ENCODE data around the gene GATD1. TPM values are rescaled to one million over a fixed set of nuclear protein-coding genes. Genes with fewer than 3 reads are reported as not detected.

Gene GATD1
- total and polyA plus RNA-seq, 9 of the 15 experiments (the other 6 are each of a cell fraction or from before 2014, with no cell fraction given) = 2.8 to 144 (median 36.9) TPM

DNA sequence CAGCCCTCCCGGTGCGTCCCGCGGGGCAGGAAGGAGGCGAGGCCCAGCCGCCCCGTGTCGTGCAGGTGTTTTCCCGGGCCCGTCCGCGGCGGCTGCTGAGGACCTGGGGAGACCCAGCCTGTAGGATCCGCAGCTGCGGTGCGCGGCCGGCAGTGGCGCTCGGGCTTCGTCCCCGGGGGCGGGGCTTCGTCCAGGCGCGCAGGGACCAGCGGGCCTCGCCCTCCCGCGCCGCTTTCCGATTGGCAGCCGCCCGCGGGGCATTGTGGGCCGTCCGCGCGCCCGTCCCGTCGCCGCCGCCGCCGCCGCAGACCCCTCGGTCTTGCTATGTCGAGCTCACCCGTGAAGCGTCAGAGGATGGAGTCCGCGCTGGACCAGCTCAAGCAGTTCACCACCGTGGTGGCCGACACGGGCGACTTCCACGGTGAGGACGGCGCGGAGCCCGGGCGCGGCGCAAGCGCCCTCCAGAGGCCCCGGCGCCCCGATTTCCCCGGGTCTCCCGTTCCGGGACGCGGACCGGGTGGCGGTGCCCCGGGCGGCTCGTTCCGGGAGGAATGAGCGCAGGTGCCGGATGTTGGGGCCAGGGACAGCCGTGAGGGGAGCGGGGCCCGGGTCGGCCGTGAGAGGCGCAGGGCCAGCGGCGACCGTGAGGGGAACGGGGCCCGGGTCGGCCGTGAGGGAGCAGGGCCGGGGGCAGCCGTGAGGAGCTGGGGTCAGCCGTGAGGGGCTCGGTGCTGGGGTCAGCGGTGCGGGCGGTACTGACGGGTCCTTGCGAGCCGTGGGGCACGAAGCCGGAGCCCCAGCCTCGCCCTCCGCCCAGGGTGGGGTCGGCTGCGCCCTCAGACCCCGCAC is 29.9 kb downstream of the GATD1 start, which contains the start of gene TALDO1 (continued):
- TF ChIP-seq, protein P1, sequence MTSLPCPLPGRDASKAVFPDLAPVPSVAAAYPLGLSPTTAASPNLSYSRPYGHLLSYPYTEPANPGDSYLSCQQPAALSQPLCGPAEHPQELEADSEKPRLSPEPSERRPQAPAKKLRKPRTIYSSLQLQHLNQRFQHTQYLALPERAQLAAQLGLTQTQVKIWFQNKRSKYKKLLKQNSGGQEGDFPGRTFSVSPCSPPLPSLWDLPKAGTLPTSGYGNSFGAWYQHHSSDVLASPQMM (CRISPR knock-in tag; IDR thresholded peaks at IDR 0.05) = no peak
- TF ChIP-seq, protein P2, sequence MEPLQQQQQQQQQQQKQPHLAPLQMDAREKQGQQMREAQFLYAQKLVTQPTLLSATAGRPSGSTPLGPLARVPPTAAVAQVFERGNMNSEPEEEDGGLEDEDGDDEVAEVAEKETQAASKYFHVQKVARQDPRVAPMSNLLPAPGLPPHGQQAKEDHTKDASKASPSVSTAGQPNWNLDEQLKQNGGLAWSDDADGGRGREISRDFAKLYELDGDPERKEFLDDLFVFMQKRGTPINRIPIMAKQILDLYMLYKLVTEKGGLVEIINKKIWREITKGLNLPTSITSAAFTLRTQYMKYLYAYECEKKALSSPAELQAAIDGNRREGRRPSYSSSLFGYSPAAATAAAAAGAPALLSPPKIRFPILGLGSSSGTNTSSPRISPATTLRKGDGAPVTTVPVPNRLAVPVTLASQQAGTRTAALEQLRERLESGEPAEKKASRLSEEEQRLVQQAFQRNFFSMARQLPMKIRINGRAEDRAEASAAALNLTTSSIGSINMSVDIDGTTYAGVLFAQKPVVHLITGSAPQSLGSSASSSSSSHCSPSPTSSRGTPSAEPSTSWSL (CRISPR knock-in tag; IDR thresholded peaks at IDR 0.05; ENCODE audit: borderline replicate concordance) = no peak
- no peak for TF ChIP-seq ZNF274 (IDR thresholded peaks at IDR 0.05; ENCODE audit: borderline replicate concordance, low read depth, low read length)
- TF ChIP-seq YBX1 (IDR thresholded peaks at IDR 0.05) = no peak
- TF ChIP-seq SREBF1 (IDR thresholded peaks at IDR 0.05; ENCODE audit: borderline replicate concordance, low read depth, low read length) = no peak
- TF ChIP-seq, protein P3, sequence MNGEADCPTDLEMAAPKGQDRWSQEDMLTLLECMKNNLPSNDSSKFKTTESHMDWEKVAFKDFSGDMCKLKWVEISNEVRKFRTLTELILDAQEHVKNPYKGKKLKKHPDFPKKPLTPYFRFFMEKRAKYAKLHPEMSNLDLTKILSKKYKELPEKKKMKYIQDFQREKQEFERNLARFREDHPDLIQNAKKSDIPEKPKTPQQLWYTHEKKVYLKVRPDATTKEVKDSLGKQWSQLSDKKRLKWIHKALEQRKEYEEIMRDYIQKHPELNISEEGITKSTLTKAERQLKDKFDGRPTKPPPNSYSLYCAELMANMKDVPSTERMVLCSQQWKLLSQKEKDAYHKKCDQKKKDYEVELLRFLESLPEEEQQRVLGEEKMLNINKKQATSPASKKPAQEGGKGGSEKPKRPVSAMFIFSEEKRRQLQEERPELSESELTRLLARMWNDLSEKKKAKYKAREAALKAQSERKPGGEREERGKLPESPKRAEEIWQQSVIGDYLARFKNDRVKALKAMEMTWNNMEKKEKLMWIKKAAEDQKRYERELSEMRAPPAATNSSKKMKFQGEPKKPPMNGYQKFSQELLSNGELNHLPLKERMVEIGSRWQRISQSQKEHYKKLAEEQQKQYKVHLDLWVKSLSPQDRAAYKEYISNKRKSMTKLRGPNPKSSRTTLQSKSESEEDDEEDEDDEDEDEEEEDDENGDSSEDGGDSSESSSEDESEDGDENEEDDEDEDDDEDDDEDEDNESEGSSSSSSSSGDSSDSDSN (IDR thresholded peaks at IDR 0.05; ENCODE audit: borderline replicate concordance in 1 of 2, low read depth in 2 of 2, low read length in 2 of 2) = peak; percentile 76 to 80; a peak in 3 of 4 replicates
- TF ChIP-seq TGIF2 (CRISPR knock-in tag; IDR thresholded peaks at IDR 0.05) = peak; percentile 91; the same call in 1 of the 2 replicates
- no peak; the same call in 1 of the 2 replicates for TF ChIP-seq RNF2 (IDR thresholded peaks at IDR 0.05)
- TF ChIP-seq PHB2 (IDR thresholded peaks at IDR 0.05; ENCODE audit: low read depth) = no peak
- TF ChIP-seq, protein P4, sequence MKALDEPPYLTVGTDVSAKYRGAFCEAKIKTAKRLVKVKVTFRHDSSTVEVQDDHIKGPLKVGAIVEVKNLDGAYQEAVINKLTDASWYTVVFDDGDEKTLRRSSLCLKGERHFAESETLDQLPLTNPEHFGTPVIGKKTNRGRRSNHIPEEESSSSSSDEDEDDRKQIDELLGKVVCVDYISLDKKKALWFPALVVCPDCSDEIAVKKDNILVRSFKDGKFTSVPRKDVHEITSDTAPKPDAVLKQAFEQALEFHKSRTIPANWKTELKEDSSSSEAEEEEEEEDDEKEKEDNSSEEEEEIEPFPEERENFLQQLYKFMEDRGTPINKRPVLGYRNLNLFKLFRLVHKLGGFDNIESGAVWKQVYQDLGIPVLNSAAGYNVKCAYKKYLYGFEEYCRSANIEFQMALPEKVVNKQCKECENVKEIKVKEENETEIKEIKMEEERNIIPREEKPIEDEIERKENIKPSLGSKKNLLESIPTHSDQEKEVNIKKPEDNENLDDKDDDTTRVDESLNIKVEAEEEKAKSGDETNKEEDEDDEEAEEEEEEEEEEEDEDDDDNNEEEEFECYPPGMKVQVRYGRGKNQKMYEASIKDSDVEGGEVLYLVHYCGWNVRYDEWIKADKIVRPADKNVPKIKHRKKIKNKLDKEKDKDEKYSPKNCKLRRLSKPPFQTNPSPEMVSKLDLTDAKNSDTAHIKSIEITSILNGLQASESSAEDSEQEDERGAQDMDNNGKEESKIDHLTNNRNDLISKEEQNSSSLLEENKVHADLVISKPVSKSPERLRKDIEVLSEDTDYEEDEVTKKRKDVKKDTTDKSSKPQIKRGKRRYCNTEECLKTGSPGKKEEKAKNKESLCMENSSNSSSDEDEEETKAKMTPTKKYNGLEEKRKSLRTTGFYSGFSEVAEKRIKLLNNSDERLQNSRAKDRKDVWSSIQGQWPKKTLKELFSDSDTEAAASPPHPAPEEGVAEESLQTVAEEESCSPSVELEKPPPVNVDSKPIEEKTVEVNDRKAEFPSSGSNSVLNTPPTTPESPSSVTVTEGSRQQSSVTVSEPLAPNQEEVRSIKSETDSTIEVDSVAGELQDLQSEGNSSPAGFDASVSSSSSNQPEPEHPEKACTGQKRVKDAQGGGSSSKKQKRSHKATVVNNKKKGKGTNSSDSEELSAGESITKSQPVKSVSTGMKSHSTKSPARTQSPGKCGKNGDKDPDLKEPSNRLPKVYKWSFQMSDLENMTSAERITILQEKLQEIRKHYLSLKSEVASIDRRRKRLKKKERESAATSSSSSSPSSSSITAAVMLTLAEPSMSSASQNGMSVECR (CRISPR knock-in tag; IDR thresholded peaks at IDR 0.05) = peak; percentile 57; the same call in 1 of the 2 replicates
- no peak for TF ChIP-seq SREBF2 (CRISPR knock-in tag; IDR thresholded peaks at IDR 0.05)
- TF ChIP-seq, protein P5, sequence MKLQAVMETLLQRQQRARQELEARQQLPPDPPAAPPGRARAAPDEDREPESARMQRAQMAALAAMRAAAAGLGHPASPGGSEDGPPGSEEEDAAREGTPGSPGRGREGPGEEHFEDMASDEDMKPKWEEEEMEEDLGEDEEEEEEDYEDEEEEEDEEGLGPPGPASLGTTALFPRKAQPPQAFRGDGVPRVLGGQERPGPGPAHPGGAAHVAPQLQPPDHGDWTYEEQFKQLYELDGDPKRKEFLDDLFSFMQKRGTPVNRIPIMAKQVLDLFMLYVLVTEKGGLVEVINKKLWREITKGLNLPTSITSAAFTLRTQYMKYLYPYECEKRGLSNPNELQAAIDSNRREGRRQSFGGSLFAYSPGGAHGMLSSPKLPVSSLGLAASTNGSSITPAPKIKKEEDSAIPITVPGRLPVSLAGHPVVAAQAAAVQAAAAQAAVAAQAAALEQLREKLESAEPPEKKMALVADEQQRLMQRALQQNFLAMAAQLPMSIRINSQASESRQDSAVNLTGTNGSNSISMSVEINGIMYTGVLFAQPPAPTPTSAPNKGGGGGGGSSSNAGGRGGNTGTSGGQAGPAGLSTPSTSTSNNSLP (IDR thresholded peaks at IDR 0.05; ENCODE audit: borderline replicate concordance, low read depth, low read length) = no peak
- peak; percentile 53; the same call in 1 of the 2 replicates for TF ChIP-seq SP1 (CRISPR knock-in tag; IDR thresholded peaks at IDR 0.05)
- no peak for TF ChIP-seq MCM5 (IDR thresholded peaks at IDR 0.05; ENCODE audit: low read depth)
- peak; percentile 76 for TF ChIP-seq KLF1 (tag; IDR thresholded peaks at IDR 0.05)

All from K562 (cell line).